Measurements from ENCODE around the gene ZNF219. TPM values are rescaled to one million over a fixed set of nuclear protein-coding genes. Genes with fewer than 3 reads are reported as not detected.

The ZNF219 gene
- total RNA-seq, 4 donors from 2014 or later = 68.4 to 135 (median 94.5) TPM

GRCh38 chr14:21105095-21105494 is 6.6 kb upstream of the ZNF219 start:
- H3K27ac ChIP-seq = peak overlapping the region; percentile 91 to 99 (median 96)
- WGBS, 2 donors (ENCODE audit: low coverage in 1 of 2) = 77 to 94% methylated on average over 7 to 8 of the region's 8 CpGs
- in situ Hi-C loops (cut with MboI; ENCODE audit: low pct_ligation_motif_present in 1 of 4, low pct_unique_long_range_greater_than_20kb in 1 of 4, low sequenced_read_pairs in 3 of 4) = no loop called here
- no peaks in the 10 kb centered on the region for H3K27me3 ChIP-seq
- H3K4me1 ChIP-seq = peaks cover 37 to 59% (median 52%) of the 10 kb centered on the region in 4 donors
- no peaks in the 10 kb centered on the region for H3K36me3 ChIP-seq
- H3K9me3 ChIP-seq = no peaks in the 10 kb centered on the region
- H3K4me3 ChIP-seq = peak overlapping the region in 2 of 4 donors; percentile 56 to 57
- no peak for DNase-seq
- TF ChIP-seq CTCF (IDR thresholded peaks at IDR 0.05) (no peak), POLR2A (IDR thresholded peaks at IDR 0.05) (no peak), EP300 (IDR thresholded peaks at IDR 0.05; ENCODE audit: low read depth) (no peak), POLR2AphosphoS5 (IDR thresholded peaks at IDR 0.05) (no peak)
- intact Hi-C loops (cut with DNase I; ENCODE audit: low total_unique reads) = loop anchor here (5.0 kb wide), 1 partner anchor 93 kb away; no protein-coding TSS in a partner anchor

DNA sequence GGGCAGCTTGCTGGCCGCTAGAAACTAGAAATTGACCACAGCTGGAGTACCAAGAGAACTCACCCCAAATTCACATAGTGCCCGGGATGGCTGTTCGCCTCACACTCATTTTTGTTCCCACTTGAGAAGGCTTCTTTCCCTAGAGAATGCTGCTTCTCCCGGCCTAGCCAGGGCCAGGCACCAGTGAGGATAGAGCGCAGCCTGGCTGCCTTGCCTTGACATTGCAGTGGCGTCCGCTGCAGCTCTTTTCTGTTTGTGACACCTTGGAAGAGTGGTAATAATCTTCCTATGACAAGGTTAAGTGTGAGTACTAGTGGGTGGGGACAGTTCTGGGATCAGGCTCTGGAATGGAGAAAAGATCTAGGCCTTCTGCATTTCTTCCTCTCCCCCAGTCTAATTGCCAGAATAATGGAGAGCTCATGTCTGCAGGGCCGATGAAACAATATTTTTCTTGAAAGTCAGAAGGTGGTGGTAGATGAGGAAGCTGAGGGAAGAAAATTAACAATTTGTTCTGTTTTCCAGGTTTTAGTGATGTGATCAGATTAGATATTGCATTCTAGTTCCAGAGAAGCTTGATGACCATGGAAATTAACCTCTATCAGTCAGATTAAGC is 6.1 kb upstream of the ZNF219 start:
- intact Hi-C loops (cut with DNase I; ENCODE audit: low total_unique reads) = loop anchor here (1.0 to 5.0 kb wide), 2 partner anchors 12 to 92 kb away; no protein-coding TSS in a partner anchor
- 4 to 22% methylated on average over 1 to 8 of the region's 8 CpGs for WGBS, 2 donors (ENCODE audit: low coverage in 1 of 2)
- in situ Hi-C loops (cut with MboI; ENCODE audit: low pct_ligation_motif_present in 1 of 4, low pct_unique_long_range_greater_than_20kb in 1 of 4, low sequenced_read_pairs in 3 of 4) = no loop called here

DNA sequence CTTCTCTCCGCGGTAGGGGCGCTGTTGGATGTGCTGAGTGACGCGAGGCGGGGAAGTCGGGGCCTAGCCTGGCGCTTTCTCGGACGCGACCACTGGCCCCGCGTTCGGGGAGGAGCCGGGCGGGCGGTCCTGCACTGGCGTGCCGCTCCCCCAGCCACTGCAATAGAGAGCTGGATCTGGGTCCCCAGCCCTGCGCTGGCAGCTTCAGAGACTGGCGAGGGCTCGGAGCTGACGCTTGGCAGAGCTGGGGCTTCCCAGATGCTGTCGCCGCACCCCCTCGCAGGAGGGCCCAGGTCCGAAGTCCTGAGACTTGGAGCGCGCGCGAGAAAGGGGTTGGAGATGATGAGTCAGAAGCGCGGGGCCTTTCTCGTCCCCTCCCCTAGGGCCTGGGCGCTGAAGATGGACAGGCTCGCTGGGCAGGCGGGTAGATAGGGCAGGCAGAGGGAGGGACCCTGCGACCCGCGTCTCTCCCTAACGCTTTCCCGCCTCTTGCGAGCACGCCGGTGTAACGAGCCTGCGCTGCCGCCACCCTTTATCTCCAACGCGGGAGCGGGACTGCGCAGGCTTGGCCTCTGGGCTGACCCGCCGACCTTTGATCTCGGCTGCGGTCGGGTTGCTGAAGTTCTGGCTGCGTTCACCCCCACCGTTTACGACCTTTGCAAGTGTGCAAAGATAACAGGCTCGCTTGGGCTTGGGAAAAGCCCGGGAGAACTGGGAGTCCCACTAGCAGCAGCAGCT is 5.4 kb upstream of the ZNF219 start:
- H3K9me3 ChIP-seq = no peaks in the 10 kb centered on the region
- intact Hi-C loops (cut with DNase I; ENCODE audit: low total_unique reads) (loop anchor here (1.0 kb wide), 1 partner anchor 12 kb away; no protein-coding TSS in a partner anchor), in situ Hi-C loops (cut with MboI; ENCODE audit: low pct_ligation_motif_present in 1 of 4, low pct_unique_long_range_greater_than_20kb in 1 of 4, low sequenced_read_pairs in 3 of 4) (no loop called here)
- H3K4me1 ChIP-seq = peaks cover 45 to 71% (median 63%) of the 10 kb centered on the region in 4 donors
- peak overlapping the region; percentile 39 to 57 (median 50) for H3K4me3 ChIP-seq
- WGBS, 2 donors (ENCODE audit: low coverage in 1 of 2) = 0% methylated on average over 3 to 41 of the region's 62 CpGs
- DNase-seq = peak; percentile 97
- TF ChIP-seq EP300 (IDR thresholded peaks at IDR 0.05; ENCODE audit: low read depth) (no peak), POLR2AphosphoS5 (IDR thresholded peaks at IDR 0.05) (peak; percentile 91 to 94 (median 92)), CTCF (IDR thresholded peaks at IDR 0.05) (peak; percentile 71 to 97 (median 79)), POLR2A (IDR thresholded peaks at IDR 0.05) (peak; percentile 89)
- no peaks in the 10 kb centered on the region for H3K36me3 ChIP-seq
- peak overlapping the region; percentile 91 to 99 (median 96) for H3K27ac ChIP-seq
- H3K27me3 ChIP-seq = no peaks in the 10 kb centered on the region

More for the DNA sequence above, 6.1 kb upstream of the ZNF219 start:
- no peaks in the 10 kb centered on the region for H3K27me3 ChIP-seq
- no peaks in the 10 kb centered on the region for H3K9me3 ChIP-seq
- TF ChIP-seq POLR2A (IDR thresholded peaks at IDR 0.05) = no peak
- peak in 1 of 3 donors; percentile 5 for TF ChIP-seq POLR2AphosphoS5 (IDR thresholded peaks at IDR 0.05)
- no peak for TF ChIP-seq EP300 (IDR thresholded peaks at IDR 0.05; ENCODE audit: low read depth)
- TF ChIP-seq CTCF (IDR thresholded peaks at IDR 0.05) = peak; percentile 90 to 99 (median 97)
- DNase-seq = peak; percentile 87
- H3K36me3 ChIP-seq = no peaks in the 10 kb centered on the region
- peak overlapping the region; percentile 91 to 99 (median 96) for H3K27ac ChIP-seq
- peak overlapping the region; percentile 39 to 57 (median 50) for H3K4me3 ChIP-seq
- H3K4me1 ChIP-seq = peaks cover 42 to 65% (median 57%) of the 10 kb centered on the region in 4 donors

DNA sequence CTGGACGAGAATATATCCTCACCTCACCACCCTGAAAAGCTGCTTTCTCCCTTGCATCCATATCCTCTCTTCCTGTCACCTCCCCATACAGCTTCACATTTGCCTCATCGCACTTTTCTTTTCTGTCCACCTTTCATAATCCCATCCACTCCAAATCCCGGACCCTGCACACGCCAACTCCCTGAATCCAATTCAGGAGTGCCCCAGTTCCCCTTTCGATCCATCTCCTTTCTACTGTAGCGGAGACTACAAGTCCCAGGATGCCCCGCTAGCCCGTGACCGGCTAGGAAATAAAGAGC is 4.9 kb upstream of the ZNF219 start:
- intact Hi-C loops (cut with DNase I; ENCODE audit: low total_unique reads) (no loop called here), in situ Hi-C loops (cut with MboI; ENCODE audit: low pct_ligation_motif_present in 1 of 4, low pct_unique_long_range_greater_than_20kb in 1 of 4, low sequenced_read_pairs in 3 of 4) (no loop called here)
- DNase-seq = no peak
- peak overlapping the region in 3 of 4 donors; percentile 45 to 57 (median 56) for H3K4me3 ChIP-seq
- no peak for TF ChIP-seq POLR2A (IDR thresholded peaks at IDR 0.05)
- TF ChIP-seq CTCF (IDR thresholded peaks at IDR 0.05) = no peak
- peak in 1 of 3 donors; percentile 27 for TF ChIP-seq POLR2AphosphoS5 (IDR thresholded peaks at IDR 0.05)
- no peak for TF ChIP-seq EP300 (IDR thresholded peaks at IDR 0.05; ENCODE audit: low read depth)
- peak overlapping the region; percentile 91 to 99 (median 96) for H3K27ac ChIP-seq
- 0 to 1% methylated on average over 4 to 9 of the region's 9 CpGs for WGBS, 2 donors (ENCODE audit: low coverage in 1 of 2)
- peaks cover 45 to 73% (median 64%) of the 10 kb centered on the region in 4 donors for H3K4me1 ChIP-seq
- no peaks in the 10 kb centered on the region for H3K9me3 ChIP-seq
- no peaks in the 10 kb centered on the region for H3K36me3 ChIP-seq
- H3K27me3 ChIP-seq = no peaks in the 10 kb centered on the region
